Activated CD4-positive, alpha-beta T cell treated with anti-CD3 and anti-CD28 coated beads, Interleukin-2, Interleukin-6, amounts not matched to agents 100 ng/mL and 50 ng/mL, durations not matched to agents 16 hours and 8 hours (primary cell): Measurements from ENCODE around the gene BCL7A.
A peak's percentile ranks its signal among the peaks of the same experiment; 100 is the strongest.

Source experiments
- DNase-seq: peaks from one replicate; pipeline ENCODE4 v3.0.0-alpha.2; 2020

Gene BCL7A

GRCh38 chr12:122001466-122002209 is 20.0 kb upstream of the BCL7A start:
- no peak for DNase-seq

- DNase-seq, result no peak
These were observed 17.8 kb upstream of the BCL7A start for GRCh38 chr12:122003651-122004611.

- DNase-seq, result no peak
These were observed 17.0 kb upstream of the BCL7A start for GRCh38 chr12:122004633-122005071.

GRCh38 chr12:122005252-122005776 is 16.4 kb upstream of the BCL7A start:
- no peak for DNase-seq

GRCh38 chr12:122006186-122006926 is 15.3 kb upstream of the BCL7A start:
- no peak for DNase-seq

- no peak for DNase-seq
These were observed 11.9 kb upstream of the BCL7A start for GRCh38 chr12:122009741-122010140.

GRCh38 chr12:122012184-122012583 is 9.5 kb upstream of the BCL7A start:
- DNase-seq, result no peak

GRCh38 chr12:122013136-122013535 is 8.5 kb upstream of the BCL7A start:
- no peak for DNase-seq

GRCh38 chr12:122013791-122014590 is 7.7 kb upstream of the BCL7A start:
- no peak for DNase-seq

- no peak for DNase-seq
These were observed 6.9 kb upstream of the BCL7A start for GRCh38 chr12:122014781-122015180.

- DNase-seq, result no peak
These were observed 3.2 kb upstream of the BCL7A start for GRCh38 chr12:122018457-122018856.

GRCh38 chr12:122018937-122019336 is 2.7 kb upstream of the BCL7A start:
- no peak for DNase-seq

- no peak for DNase-seq
These were observed 890 bp upstream of the BCL7A start for GRCh38 chr12:122020795-122021192.

GRCh38 chr12:122021193-122021821 is 377 bp upstream of the BCL7A start:
- DNase-seq, result no peak

- peak; percentile 32 for DNase-seq
These were observed 982 bp downstream of the BCL7A start for GRCh38 chr12:122022393-122023338.

GRCh38 chr12:122023339-122024131 is 1.9 kb downstream of the BCL7A start:
- DNase-seq, result peak; percentile 19

GRCh38 chr12:122024132-122024785 is 2.6 kb downstream of the BCL7A start:
- DNase-seq, result no peak

GRCh38 chr12:122026706-122027333 is 5.1 kb downstream of the BCL7A start:
- DNase-seq, result no peak
